GM23338 (cell line): ENCODE measurements around the gene PPP4R1. TPM values are rescaled to one million over a fixed set of nuclear protein-coding genes. Genes with fewer than 3 reads are reported as not detected.

ENCODE experiments used
- ATAC-seq: fragments of 200-7000 bp; cut with Tn5 transposase; 3 replicates; pipeline ENCODE4 v1.9.1; 2020
- DNase-seq: peaks from one replicate; pipeline ENCODE4 v3.0.0-alpha.2; 2015; ENCODE audit warnings: low spot score
- H2AFZ ChIP-seq: fragments of 200-600 bp; sonication (generic); 2 replicates; pipeline ENCODE4 v1.8.0; 2016; ENCODE audit warnings: antibody characterized with exemption, mild to moderate bottlenecking, moderate library complexity
- H3F3A ChIP-seq: fragments of 200-600 bp; sonication (generic); replicated peaks from 2 replicates; pipeline ENCODE4 v1.8.0; 2017; ENCODE audit warnings: antibody characterized with exemption, mixed run types, low read depth
- H3K27ac ChIP-seq: fragments of 200-600 bp; sonication (generic); 2 replicates; pipeline ENCODE4 v1.6.1; 2016; ENCODE audit warnings: low read depth
- H3K27me3 ChIP-seq: fragments of 200-600 bp; sonication (generic); 2 replicates; pipeline ENCODE4 v1.8.0; 2016; ENCODE audit warnings: mild to moderate bottlenecking, mixed run types, moderate library complexity; ENCODE audit not compliant: insufficient read depth
- H3K36me3 ChIP-seq: fragments of 200-600 bp; sonication (generic); 2 replicates; pipeline ENCODE4 v1.8.0; 2016; ENCODE audit warnings: mild to moderate bottlenecking; ENCODE audit not compliant: insufficient read depth
- H3K4me1 ChIP-seq: fragments of 200-600 bp; sonication (generic); 2 replicates; pipeline ENCODE4 v1.8.0; 2016; ENCODE audit warnings: mild to moderate bottlenecking, moderate library complexity; ENCODE audit not compliant: insufficient read depth
- H3K4me2 ChIP-seq: fragments of 200-600 bp; sonication (generic); 2 replicates; pipeline ENCODE4 v1.7.1; 2017; ENCODE audit warnings: mixed run types
- H3K4me3 ChIP-seq: fragments of 200-600 bp; sonication (generic); 2 replicates; pipeline ENCODE4 v1.6.1; 2016; ENCODE audit warnings: mixed run types
- H3K79me2 ChIP-seq: fragments of 200-600 bp; sonication (generic); replicated peaks from 2 replicates; pipeline ENCODE4 v1.8.0; 2017; ENCODE audit warnings: mild to moderate bottlenecking; ENCODE audit not compliant: insufficient read depth
- H3K9me2 ChIP-seq: fragments of 200-600 bp; sonication (generic); 2 replicates; pipeline ENCODE4 v1.8.0; 2017; ENCODE audit not compliant: insufficient read depth
- H4K20me1 ChIP-seq: fragments of 200-600 bp; sonication (generic); replicated peaks from 2 replicates; pipeline ENCODE4 v1.8.0; 2017; ENCODE audit warnings: mild to moderate bottlenecking; ENCODE audit not compliant: insufficient read depth
- H3K27ac Mint-ChIP-seq: 2 replicates; pipeline ENCODE4 v1.8.0; 2020; ENCODE audit warnings: inconsistent platforms, mild to moderate bottlenecking, moderate library complexity, mixed read lengths
- H3K27me3 Mint-ChIP-seq: 3 replicates; pipeline ENCODE4 v1.8.0; 2022; ENCODE audit warnings: low read depth, mild to moderate bottlenecking, moderate library complexity, mixed read lengths, inconsistent platforms; ENCODE audit not compliant: insufficient read depth, poor library complexity
- H3K36me3 Mint-ChIP-seq: 3 replicates; pipeline ENCODE4 v1.8.0; 2021; ENCODE audit warnings: low read depth, mild to moderate bottlenecking, inconsistent platforms, moderate library complexity, mixed read lengths
- H3K4me1 Mint-ChIP-seq: 3 replicates; pipeline ENCODE4 v1.8.0; 2020; ENCODE audit warnings: mild to moderate bottlenecking, inconsistent platforms, mixed read lengths
- H3K4me3 Mint-ChIP-seq: 3 replicates; pipeline ENCODE4 v1.8.0; 2021; ENCODE audit warnings: moderate library complexity, mild to moderate bottlenecking, inconsistent platforms, mixed read lengths
- H3K9me3 Mint-ChIP-seq: 3 replicates; pipeline ENCODE4 v1.8.0; 2020; ENCODE audit warnings: moderate library complexity, mild to moderate bottlenecking, inconsistent platforms, mixed read lengths
- CREB1 ChIP-seq: fragments of 250-450 bp; sonication (Bioruptor Pico); IDR thresholded peaks from 2 replicates; pipeline ENCODE4 v1.5.0; 2020; ENCODE audit warnings: low read depth, mild to moderate bottlenecking, moderate library complexity
- ETS1 ChIP-seq: IDR thresholded peaks from 2 replicates; pipeline ENCODE4 v1.6.1; 2016; ENCODE audit warnings: antibody characterized with exemption
- EZH2 ChIP-seq: fragments of 200-600 bp; sonication (generic); IDR thresholded peaks from one replicate; pipeline ENCODE4 v1.8.0; 2017; ENCODE audit warnings: antibody characterized with exemption, mild to moderate bottlenecking, low read depth; ENCODE audit not compliant: unreplicated experiment
- EZH2phosphoT487 ChIP-seq: fragments of 200-600 bp; sonication (generic); IDR thresholded peaks from one replicate; pipeline ENCODE4 v1.8.1; 2018; ENCODE audit warnings: antibody characterized with exemption; ENCODE audit not compliant: unreplicated experiment
- JUNB ChIP-seq: IDR thresholded peaks from one replicate; pipeline ENCODE4 v1.6.1; 2016; ENCODE audit warnings: antibody characterized with exemption; ENCODE audit not compliant: unreplicated experiment
- NANOG ChIP-seq: IDR thresholded peaks from 2 replicates; pipeline ENCODE4 v1.6.1; 2016; ENCODE audit warnings: antibody characterized with exemption, borderline replicate concordance
- POLR2AphosphoS5 ChIP-seq: IDR thresholded peaks from 2 replicates; pipeline ENCODE4 v1.6.1; 2016; ENCODE audit warnings: antibody characterized with exemption, low read depth
- STAT1 ChIP-seq: IDR thresholded peaks from one replicate; pipeline ENCODE4 v1.6.1; 2016; ENCODE audit warnings: antibody characterized with exemption; ENCODE audit not compliant: unreplicated experiment
- ZNF114 ChIP-seq: fragments of 250-450 bp; sonication (Bioruptor Pico); IDR thresholded peaks from 2 replicates; pipeline ENCODE4 v1.5.0; 2020; ENCODE audit warnings: mild to moderate bottlenecking, moderate library complexity
- ZNF331 ChIP-seq: fragments of 250-450 bp; sonication (Bioruptor Pico); IDR thresholded peaks from 2 replicates; pipeline ENCODE4 v1.5.0; 2020; ENCODE audit warnings: low read depth, mild to moderate bottlenecking, moderate library complexity
- ZNF462 ChIP-seq: fragments of 250-450 bp; sonication (Bioruptor Pico); IDR thresholded peaks from 2 replicates; pipeline ENCODE4 v1.5.0; 2020; ENCODE audit warnings: mild to moderate bottlenecking, moderate library complexity
- polyA plus RNA-seq: library from polyadenylated mRNA; unstranded; fragments of >200 nt; fragmentation: Nextera tagmentation; extraction: Ambion mirVana; gene quantifications from 2 replicates; pipeline ENCODE4 v1.2.1, GENCODE V29; 2016
- total RNA-seq: library from RNA; depleted of rRNA; stranded (reverse); fragments of >200 nt; shearing (Covaris generic); gene quantifications from 2 replicates; pipeline ENCODE4 v1.2.3, GENCODE V29; 2014
- TF ChIP-seq, protein P1 (sequence below), 2 experiments: fragments of 200-600 bp in 1 of 2; sonication (generic) in 1 of 2; conservative IDR thresholded peaks; 2 replicates each; pipeline versions ENCODE4 v1.5.1 to v1.6.1; 2016 to 2017; ENCODE audit warnings: antibody characterized with exemption in 2 of 2, low read depth in 2 of 2, mild to moderate bottlenecking in 2 of 2, moderate library complexity in 1 of 2
- TF ChIP-seq, protein P2 (sequence below): IDR thresholded peaks from one replicate; pipeline ENCODE4 v1.6.1; 2018; ENCODE audit warnings: antibody characterized with exemption; ENCODE audit not compliant: unreplicated experiment

Gene PPP4R1
- total and polyA plus RNA-seq, 2 experiments from 2014 or later, result 18.1 to 79.4 TPM

- Histone ChIP-seq H3K27ac (no peak overlapping the region), H3K79me2 (no peaks in the 10 kb centered on the region), H3K4me3 (no peak overlapping the region), H3F3A (no peaks in the 10 kb centered on the region), H3K4me1 (no peaks in the 10 kb centered on the region), H2AFZ (no peak overlapping the region), H4K20me1 (no peaks in the 10 kb centered on the region; the same call in 1 of the 2 replicates), H3K27me3 (no peaks in the 10 kb centered on the region), H3K36me3 (peaks cover 13% of the 10 kb centered on the region), H3K4me2 (no peak overlapping the region), H3K9me2 (no peaks in the 10 kb centered on the region)
- Mint-ChIP-seq H3K4me1 (no peaks in the 10 kb centered on the region), H3K36me3 (peaks cover 37% of the 10 kb centered on the region), H3K27ac (no peak overlapping the region), H3K4me3 (no peak overlapping the region), H3K27me3 (no peaks in the 10 kb centered on the region), H3K9me3 (no peaks in the 10 kb centered on the region)
- DNase-seq, result no peak
- ATAC-seq, result no peak
- TF ChIP-seq ZNF331 (no peak), ZNF462 (CRISPR knock-in tag) (no peak), ZNF114 (CRISPR knock-in tag) (no peak), EZH2phosphoT487 (no peak), NANOG (no peak), POLR2AphosphoS5 (no peak), STAT1 (no peak), JUNB (no peak), CREB1 (CRISPR knock-in tag) (no peak), ETS1 (no peak), EZH2 (no peak)
- TF ChIP-seq, protein P1, sequence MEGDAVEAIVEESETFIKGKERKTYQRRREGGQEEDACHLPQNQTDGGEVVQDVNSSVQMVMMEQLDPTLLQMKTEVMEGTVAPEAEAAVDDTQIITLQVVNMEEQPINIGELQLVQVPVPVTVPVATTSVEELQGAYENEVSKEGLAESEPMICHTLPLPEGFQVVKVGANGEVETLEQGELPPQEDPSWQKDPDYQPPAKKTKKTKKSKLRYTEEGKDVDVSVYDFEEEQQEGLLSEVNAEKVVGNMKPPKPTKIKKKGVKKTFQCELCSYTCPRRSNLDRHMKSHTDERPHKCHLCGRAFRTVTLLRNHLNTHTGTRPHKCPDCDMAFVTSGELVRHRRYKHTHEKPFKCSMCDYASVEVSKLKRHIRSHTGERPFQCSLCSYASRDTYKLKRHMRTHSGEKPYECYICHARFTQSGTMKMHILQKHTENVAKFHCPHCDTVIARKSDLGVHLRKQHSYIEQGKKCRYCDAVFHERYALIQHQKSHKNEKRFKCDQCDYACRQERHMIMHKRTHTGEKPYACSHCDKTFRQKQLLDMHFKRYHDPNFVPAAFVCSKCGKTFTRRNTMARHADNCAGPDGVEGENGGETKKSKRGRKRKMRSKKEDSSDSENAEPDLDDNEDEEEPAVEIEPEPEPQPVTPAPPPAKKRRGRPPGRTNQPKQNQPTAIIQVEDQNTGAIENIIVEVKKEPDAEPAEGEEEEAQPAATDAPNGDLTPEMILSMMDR (conservative IDR thresholded peaks at IDR 0.05; ENCODE audit: low read depth in 2 of 2), result no peak
- TF ChIP-seq, protein P2, sequence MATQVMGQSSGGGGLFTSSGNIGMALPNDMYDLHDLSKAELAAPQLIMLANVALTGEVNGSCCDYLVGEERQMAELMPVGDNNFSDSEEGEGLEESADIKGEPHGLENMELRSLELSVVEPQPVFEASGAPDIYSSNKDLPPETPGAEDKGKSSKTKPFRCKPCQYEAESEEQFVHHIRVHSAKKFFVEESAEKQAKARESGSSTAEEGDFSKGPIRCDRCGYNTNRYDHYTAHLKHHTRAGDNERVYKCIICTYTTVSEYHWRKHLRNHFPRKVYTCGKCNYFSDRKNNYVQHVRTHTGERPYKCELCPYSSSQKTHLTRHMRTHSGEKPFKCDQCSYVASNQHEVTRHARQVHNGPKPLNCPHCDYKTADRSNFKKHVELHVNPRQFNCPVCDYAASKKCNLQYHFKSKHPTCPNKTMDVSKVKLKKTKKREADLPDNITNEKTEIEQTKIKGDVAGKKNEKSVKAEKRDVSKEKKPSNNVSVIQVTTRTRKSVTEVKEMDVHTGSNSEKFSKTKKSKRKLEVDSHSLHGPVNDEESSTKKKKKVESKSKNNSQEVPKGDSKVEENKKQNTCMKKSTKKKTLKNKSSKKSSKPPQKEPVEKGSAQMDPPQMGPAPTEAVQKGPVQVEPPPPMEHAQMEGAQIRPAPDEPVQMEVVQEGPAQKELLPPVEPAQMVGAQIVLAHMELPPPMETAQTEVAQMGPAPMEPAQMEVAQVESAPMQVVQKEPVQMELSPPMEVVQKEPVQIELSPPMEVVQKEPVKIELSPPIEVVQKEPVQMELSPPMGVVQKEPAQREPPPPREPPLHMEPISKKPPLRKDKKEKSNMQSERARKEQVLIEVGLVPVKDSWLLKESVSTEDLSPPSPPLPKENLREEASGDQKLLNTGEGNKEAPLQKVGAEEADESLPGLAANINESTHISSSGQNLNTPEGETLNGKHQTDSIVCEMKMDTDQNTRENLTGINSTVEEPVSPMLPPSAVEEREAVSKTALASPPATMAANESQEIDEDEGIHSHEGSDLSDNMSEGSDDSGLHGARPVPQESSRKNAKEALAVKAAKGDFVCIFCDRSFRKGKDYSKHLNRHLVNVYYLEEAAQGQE, result no peak
Observed at GRCh38 chr18:9563331-9563730, 51.0 kb downstream of the PPP4R1 start.
